ENCODE results near the gene SLC24A4.

Gene SLC24A4

DNA sequence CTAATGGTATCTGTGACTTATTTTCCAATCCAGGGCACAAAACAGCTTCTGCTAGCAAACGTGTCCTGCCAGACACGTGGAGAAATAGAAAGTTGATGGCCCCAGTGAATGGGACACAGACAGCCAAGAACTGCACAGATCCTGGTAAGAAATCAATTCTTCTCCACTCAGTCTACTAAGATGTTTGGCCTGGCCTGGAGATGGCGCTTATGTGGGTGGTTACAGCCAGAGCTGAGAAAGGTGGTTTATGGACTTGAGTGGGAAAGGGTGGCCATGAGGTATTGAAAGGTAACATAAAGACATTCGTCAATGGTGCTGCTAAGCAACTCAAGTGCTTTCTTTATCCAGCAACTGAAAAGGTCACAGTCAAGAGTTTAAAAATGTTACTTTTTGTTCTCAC, 2.9 kb downstream of the SLC24A4 start:
- DNase-seq = no peak
- H3K27me3 ChIP-seq (replicated peaks) = peaks cover 50% of the 10 kb centered on the region
- in situ Hi-C loops (cut with HindIII; ENCODE audit: low pct_ligation_motif_present, low sequenced_read_pairs) = no loop called here

DNA sequence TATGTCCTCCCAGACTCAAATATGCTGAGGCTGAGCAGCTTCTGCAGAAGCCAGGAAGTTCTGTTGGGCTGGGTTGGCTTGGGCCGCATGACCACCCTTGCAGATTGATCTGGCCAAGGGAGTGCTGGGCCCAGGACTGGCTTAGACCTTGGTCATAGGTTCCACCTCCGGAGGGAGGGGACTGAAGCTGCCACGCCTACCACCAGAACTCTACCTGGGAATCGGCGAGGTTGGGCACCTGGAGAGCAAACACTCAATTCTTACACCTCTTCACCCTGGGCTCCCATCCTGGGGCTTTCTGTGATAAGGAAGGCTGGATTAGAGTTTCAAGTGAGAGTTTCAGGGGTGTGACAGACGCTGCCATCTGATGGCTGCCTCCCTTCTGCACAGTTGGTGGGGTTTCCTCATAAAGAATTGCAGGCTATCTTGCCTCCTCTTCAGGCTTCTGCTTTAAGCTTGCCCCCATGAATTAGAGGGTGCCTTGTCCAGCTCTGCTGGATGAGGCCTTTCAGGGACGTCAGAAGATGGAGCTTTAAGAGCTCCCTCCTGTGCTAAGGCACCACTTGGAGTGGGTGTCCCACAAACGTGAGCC, 5.8 kb downstream of the SLC24A4 start:
- TF ChIP-seq, protein P1, sequence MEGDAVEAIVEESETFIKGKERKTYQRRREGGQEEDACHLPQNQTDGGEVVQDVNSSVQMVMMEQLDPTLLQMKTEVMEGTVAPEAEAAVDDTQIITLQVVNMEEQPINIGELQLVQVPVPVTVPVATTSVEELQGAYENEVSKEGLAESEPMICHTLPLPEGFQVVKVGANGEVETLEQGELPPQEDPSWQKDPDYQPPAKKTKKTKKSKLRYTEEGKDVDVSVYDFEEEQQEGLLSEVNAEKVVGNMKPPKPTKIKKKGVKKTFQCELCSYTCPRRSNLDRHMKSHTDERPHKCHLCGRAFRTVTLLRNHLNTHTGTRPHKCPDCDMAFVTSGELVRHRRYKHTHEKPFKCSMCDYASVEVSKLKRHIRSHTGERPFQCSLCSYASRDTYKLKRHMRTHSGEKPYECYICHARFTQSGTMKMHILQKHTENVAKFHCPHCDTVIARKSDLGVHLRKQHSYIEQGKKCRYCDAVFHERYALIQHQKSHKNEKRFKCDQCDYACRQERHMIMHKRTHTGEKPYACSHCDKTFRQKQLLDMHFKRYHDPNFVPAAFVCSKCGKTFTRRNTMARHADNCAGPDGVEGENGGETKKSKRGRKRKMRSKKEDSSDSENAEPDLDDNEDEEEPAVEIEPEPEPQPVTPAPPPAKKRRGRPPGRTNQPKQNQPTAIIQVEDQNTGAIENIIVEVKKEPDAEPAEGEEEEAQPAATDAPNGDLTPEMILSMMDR (IDR thresholded peaks at IDR 0.05; ENCODE audit: low read depth, low read length, missing control alignments) = peak; percentile 4
- DNase-seq = no peak
- H3K4me3 ChIP-seq (ENCODE audit: low read depth, low read length) = no peak overlapping the region
- no peak overlapping the region for H3K27ac ChIP-seq
- no peaks in the 10 kb centered on the region for H3K36me3 ChIP-seq (replicated peaks)
- in situ Hi-C loops (cut with HindIII; ENCODE audit: low pct_ligation_motif_present, low sequenced_read_pairs) = no loop called here
- peaks cover 27% of the 10 kb centered on the region for H3K27me3 ChIP-seq (replicated peaks)

More for the DNA sequence above, 2.9 kb downstream of the SLC24A4 start:
- H3K27ac ChIP-seq = no peak overlapping the region
- H3K4me3 ChIP-seq (ENCODE audit: low read depth, low read length) = no peak overlapping the region
- TF ChIP-seq, protein P1 (IDR thresholded peaks at IDR 0.05; ENCODE audit: low read depth, low read length, missing control alignments) = peak; percentile 21
- H3K36me3 ChIP-seq (replicated peaks) = no peaks in the 10 kb centered on the region

DNA sequence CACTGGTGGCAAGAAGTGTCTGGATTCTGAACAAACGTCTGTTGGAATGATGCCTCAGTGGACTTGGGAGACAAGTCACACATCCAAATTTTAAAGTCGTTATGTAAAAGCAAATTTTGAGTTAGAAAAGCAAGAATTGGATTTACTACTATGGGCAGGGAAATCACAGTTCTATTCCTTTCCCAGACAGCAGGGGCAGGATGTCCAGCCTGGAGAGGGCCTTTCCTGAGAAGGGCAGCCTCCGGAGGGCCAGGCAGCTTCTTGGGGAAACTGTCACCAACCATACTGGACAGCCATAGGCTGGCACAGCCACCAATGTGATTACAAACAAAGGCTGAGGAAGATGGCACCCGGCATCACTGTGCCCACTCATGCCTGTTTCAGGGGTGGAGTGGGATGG, 11.1 kb downstream of the SLC24A4 start:
- Histone ChIP-seq H3K36me3 (replicated peaks) (no peaks in the 10 kb centered on the region), H3K27me3 (replicated peaks) (no peaks in the 10 kb centered on the region), H3K4me3 (ENCODE audit: low read depth, low read length) (no peak overlapping the region), H3K27ac (no peak overlapping the region)
- in situ Hi-C loops (cut with HindIII; ENCODE audit: low pct_ligation_motif_present, low sequenced_read_pairs) = no loop called here
- TF ChIP-seq, protein P1 (IDR thresholded peaks at IDR 0.05; ENCODE audit: low read depth, low read length, missing control alignments) = no peak
- no peak for DNase-seq

DNA sequence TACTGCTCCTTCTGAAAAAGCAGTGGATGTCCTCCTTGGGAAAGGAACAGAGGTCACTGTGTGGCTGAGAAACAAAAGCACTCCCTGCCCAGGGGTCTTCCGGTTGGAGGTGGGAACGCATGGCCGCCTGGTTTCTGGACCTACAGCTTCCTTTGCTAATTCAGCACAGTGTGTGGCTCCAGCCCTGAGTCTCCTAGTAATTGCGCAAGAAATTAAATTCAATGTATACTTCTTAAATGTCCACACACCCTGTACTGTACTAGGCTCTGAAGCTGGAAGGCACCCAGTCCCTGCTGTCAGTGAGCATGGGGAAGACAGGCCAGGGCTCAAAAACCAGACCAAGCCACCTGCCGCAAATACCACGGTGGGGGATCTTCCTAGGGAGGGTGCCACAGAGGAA, 13.4 kb downstream of the SLC24A4 start:
- no peak overlapping the region for H3K4me3 ChIP-seq (ENCODE audit: low read depth, low read length)

DNA sequence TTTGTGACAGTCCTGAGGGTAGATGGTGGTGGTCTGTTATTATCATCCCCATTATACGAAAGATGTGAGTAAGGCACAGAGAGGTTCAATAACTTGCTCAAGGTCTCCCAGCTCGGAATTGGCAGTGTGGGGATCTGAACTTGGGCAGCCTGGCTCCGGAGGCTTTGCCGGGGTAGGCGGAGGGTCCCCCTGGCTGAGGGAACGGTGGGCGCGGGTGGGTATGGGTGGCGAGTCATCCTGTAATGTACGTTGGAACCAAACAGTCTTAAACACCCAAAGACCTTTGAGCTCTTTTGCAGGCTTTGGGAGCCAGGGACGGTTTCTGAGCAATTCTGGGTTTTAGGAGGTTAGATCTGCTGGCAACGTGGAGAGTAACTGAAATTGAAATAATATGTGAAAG, 16.5 kb downstream of the SLC24A4 start:
- Histone ChIP-seq H3K4me3 (ENCODE audit: low read depth, low read length) (no peak overlapping the region), H3K27ac (no peak overlapping the region), H3K27me3 (replicated peaks) (no peaks in the 10 kb centered on the region), H3K36me3 (replicated peaks) (no peaks in the 10 kb centered on the region)
- TF ChIP-seq, protein P1 (IDR thresholded peaks at IDR 0.05; ENCODE audit: low read depth, low read length, missing control alignments) = no peak
- no peak for DNase-seq
- in situ Hi-C loops (cut with HindIII; ENCODE audit: low pct_ligation_motif_present, low sequenced_read_pairs) = no loop called here

More for the DNA sequence above, 13.4 kb downstream of the SLC24A4 start:
- TF ChIP-seq, protein P1 (IDR thresholded peaks at IDR 0.05; ENCODE audit: low read depth, low read length, missing control alignments) = no peak
- no peaks in the 10 kb centered on the region for H3K36me3 ChIP-seq (replicated peaks)
- H3K27me3 ChIP-seq (replicated peaks) = no peaks in the 10 kb centered on the region
- DNase-seq = no peak
- in situ Hi-C loops (cut with HindIII; ENCODE audit: low pct_ligation_motif_present, low sequenced_read_pairs) = no loop called here
- H3K27ac ChIP-seq = no peak overlapping the region

DNA sequence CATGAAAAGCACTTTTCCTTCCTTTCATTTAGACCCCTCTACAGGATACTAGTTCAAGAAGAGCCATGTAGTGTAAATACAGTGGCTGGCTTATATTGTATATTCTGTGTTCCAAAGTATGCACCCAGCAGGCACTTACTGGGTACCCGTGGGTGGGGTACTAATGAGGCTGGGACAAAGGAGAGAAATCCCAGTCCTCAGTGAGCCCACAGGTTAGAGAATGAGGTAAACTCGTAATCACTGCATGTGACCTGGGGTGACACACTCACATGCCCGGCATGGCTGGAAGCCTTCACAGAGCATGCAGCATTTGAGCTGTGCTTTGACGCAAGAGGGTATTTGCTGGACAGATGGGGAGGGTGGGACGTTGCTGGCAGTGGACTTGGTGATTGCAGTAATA, 17.1 kb downstream of the SLC24A4 start:
- TF ChIP-seq, protein P1 (IDR thresholded peaks at IDR 0.05; ENCODE audit: low read depth, low read length, missing control alignments) = no peak
- no peak for DNase-seq
- Histone ChIP-seq H3K27me3 (replicated peaks) (no peaks in the 10 kb centered on the region), H3K27ac (no peak overlapping the region), H3K36me3 (replicated peaks) (no peaks in the 10 kb centered on the region), H3K4me3 (ENCODE audit: low read depth, low read length) (no peak overlapping the region)
- in situ Hi-C loops (cut with HindIII; ENCODE audit: low pct_ligation_motif_present, low sequenced_read_pairs) = no loop called here

Measured in brain microvascular endothelial cell (primary cell).